Measurements from ENCODE around the gene HERPUD2. TPM values are rescaled to one million over a fixed set of nuclear protein-coding genes. Genes with fewer than 3 reads are reported as not detected.
"Not testable (repeated sequence)": the region's sequence is repeated elsewhere in the genome, so short reads cannot be mapped to it uniquely, and the experiment has no call there.

HERPUD2 gene
- polyA plus RNA-seq, 1 donor, result 20.9 TPM

GRCh38 chr7:35714407-35714806 is 19.5 kb upstream of the HERPUD2 start:
- no peak for DNase-seq (ENCODE audit: low read depth)

- DNase-seq (ENCODE audit: low read depth), result no peak
Measured at GRCh38 chr7:35712563-35713226, 17.8 kb upstream of the HERPUD2 start.

DNA sequence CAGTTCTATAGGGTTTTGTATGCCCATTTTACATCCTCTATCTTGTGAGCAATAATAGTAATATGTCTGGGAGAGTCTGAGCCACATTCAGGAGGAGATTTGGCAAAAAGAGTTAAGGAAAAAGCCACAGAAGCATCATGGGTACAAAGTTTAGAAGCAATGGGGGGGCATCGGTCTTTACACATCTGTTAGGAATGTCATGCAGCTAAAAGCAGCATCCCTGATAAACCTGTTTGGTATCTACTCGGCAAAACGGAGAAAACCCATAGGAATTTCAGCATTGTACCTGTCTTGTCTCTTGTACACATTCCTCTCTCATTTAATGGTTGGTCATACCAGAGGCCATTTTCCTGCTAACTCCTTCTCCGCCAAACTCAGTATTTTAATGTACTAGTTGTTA is 12.5 kb upstream of the HERPUD2 start:
- DNase-seq (ENCODE audit: low read depth), result no peak

- DNase-seq (ENCODE audit: low read depth), result no peak
Measured at GRCh38 chr7:35705932-35706461, 11.1 kb upstream of the HERPUD2 start.

DNA sequence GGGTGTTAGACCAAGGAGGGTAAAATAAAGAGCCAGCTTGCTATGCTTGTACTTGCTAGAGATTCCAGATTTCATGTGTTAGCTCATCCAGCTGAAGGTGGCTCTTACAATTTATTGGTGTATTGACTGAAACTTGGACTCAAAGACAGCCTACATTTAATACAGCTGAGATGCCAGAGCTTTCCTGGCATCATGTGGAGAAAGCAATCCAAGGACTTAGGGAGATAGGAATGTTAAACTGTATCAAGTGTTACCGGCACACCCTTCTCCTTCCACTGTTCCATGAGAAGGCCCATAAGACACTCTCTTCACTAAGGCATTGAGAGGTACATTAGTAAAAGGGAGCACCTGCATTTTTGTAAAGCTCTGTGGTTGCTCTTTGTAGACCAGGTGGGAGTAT is 9.3 kb upstream of the HERPUD2 start:
- no peak for DNase-seq (ENCODE audit: low read depth)

- DNase-seq (ENCODE audit: low read depth), result no peak
Measured at GRCh38 chr7:35702541-35702940, 7.6 kb upstream of the HERPUD2 start.

DNA sequence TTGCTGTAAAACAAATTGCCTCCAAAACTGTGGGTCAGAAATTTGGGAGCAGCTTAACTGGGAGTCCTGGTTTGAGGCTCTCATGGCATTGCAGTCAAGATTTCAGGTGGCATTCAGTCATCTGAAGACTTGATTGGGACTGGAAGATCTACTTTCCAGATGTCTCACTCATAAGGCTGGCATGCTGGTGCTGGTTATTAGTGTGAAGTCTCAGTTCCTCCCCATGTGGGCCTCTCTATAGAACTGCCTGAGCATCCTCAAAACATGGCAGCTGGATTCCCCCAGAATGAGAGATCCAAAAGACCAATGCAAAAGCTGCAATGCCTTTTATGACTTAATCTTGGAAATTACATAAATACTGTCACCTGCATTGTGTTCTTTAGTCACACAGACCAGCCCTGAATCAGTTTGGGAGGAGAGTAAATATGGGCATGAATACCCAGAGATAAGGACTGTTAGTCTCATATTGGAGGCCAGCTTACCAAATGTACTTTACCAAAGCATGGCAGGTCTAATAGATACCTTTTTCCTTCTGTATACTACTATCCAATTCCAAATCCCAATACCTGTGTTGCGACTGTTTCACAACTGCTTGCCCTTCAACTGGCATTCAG is 6.5 kb upstream of the HERPUD2 start:
- no peak for DNase-seq (ENCODE audit: low read depth)

DNA sequence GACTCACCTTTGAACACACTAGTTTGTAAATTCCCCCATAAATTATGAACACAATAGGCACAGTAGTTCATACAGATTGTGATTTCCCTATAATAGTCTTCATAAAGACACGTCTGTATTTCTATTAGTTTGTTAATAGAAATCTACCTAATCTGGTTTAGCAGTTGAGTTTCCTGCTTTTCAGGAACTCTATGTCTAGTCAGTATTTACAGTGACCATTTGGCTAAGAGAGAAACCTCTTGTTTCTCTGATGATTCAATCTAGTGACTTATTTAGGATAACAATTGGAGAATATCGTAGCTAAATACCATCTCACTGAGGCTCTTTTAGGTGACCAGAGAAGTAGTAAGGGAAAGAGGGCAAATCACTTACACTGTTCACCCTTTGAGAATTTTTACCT is 5.9 kb upstream of the HERPUD2 start:
- no peak for DNase-seq (ENCODE audit: low read depth)

- no peak for DNase-seq (ENCODE audit: low read depth)
Measured at GRCh38 chr7:35700333-35700732, 5.4 kb upstream of the HERPUD2 start.

DNA sequence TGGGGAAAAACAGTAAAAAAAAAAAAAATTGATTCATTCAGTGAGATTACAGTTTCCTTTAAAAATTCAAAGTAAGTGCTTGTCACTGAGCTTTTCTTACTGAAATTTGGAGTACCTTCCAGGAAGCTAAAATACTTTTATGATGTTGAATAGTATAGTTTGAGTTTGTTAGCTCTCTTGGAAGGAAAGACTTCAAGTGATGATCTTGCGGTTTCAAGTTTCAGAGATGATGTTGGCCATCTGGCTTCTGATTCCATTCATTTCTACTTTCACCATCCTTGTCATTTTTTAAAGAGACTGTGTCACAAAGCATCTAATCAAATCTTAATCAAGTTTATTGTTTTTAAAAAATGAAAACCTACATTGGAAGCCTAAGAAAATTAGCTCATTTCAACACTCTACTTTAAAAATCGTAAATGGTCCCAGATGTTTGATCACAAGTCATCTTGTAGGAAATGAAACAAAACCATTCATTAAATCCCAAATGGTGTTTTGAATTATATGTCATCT is 4.9 kb upstream of the HERPUD2 start:
- DNase-seq (ENCODE audit: low read depth), result no peak

GRCh38 chr7:35698382-35698781 is 3.4 kb upstream of the HERPUD2 start:
- DNase-seq (ENCODE audit: low read depth), result not testable (repeated sequence)

- no peak for DNase-seq (ENCODE audit: low read depth)
Measured at GRCh38 chr7:35697414-35698175, 2.7 kb upstream of the HERPUD2 start.

- no peak for DNase-seq (ENCODE audit: low read depth)
Measured at GRCh38 chr7:35695987-35696386, 1.1 kb upstream of the HERPUD2 start.

GRCh38 chr7:35695473-35695850 is 527 bp upstream of the HERPUD2 start:
- no peak for DNase-seq (ENCODE audit: low read depth)

- DNase-seq (ENCODE audit: low read depth), result no peak
Measured at GRCh38 chr7:35694161-35694783, 663 bp downstream of the HERPUD2 start.

- no peak for DNase-seq (ENCODE audit: low read depth)
Measured at GRCh38 chr7:35691827-35692307, 3.1 kb downstream of the HERPUD2 start.

GRCh38 chr7:35691366-35691765 is 3.6 kb downstream of the HERPUD2 start:
- no peak for DNase-seq (ENCODE audit: low read depth)

- DNase-seq (ENCODE audit: low read depth), result not testable (repeated sequence)
Measured at GRCh38 chr7:35690614-35691013, 4.3 kb downstream of the HERPUD2 start.

DNA sequence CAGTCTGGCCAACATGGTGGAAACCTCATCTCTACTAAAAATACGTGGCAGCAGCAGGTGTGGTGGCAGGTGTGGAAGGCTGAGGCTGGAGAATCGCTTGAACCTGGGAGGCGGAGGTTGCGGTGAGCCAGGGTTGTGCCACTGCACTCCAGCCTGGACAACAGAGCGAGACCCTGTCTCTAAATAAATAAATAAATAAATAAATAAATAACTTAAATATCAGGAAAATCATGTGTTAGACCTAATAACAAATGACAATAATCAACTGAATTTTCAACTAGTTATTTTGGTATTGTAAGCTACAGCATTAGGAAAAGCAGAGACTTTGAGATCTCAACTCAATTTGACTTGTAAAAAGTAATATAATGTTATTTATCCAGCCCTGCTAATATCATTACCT is 9.2 kb downstream of the HERPUD2 start:
- no peak for DNase-seq (ENCODE audit: low read depth)

GRCh38 chr7:35681231-35682029 is 13.5 kb downstream of the HERPUD2 start:
- no peak for DNase-seq (ENCODE audit: low read depth)

DNA sequence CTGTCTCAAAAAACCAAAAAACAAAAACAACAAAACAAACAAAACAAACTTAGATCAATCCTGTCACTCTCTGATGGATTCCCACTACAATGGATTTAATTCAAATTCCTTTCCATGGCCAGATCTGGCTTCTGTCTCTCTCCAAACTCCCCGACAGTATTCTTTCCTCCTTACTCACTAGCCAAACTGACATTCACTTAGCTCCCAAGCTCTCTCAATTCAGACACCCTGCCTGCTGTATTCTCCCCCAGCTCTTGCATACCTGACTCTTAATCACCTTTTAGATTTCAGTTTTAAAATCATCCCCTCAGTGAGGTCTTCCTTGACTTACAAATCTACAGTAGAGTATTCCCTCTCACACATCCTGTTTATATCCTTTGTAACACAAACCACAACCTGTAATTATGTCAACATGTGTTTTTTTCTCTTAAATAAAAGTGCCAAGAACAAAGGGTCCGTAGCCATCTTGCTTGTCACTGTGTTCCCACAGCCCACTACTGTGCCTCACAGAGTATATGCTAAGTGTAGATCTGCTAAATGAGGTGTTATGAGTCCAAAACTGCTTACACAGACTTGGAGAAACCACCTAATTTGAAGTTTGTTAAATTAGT is 14.4 kb downstream of the HERPUD2 start:
- no peak for DNase-seq (ENCODE audit: low read depth)

Data from forelimb muscle (tissue), 1 donor.